IgD-negative memory B cell (primary cell): Measurements from ENCODE around the gene BCR. TPM values are rescaled to one million over a fixed set of nuclear protein-coding genes. Genes with fewer than 3 reads are reported as not detected.

Experiments
- H3K27ac Mint-ChIP-seq, 3 donors: one replicate each; pipeline ENCODE4 v1.8.0; 2020 to 2022; ENCODE audit warnings: mild to moderate bottlenecking in 3 of 3, mixed read lengths in 3 of 3, moderate library complexity in 1 of 3
- H3K27me3 Mint-ChIP-seq: one replicate; pipeline ENCODE4 v1.8.0; 2021; ENCODE audit warnings: mixed read lengths
- H3K36me3 Mint-ChIP-seq: one replicate; pipeline ENCODE4 v1.8.0; 2020; ENCODE audit warnings: mild to moderate bottlenecking, mixed read lengths
- H3K4me1 Mint-ChIP-seq, 3 donors: one replicate each; pipeline ENCODE4 v1.8.0; 2020 to 2022; ENCODE audit warnings: mixed read lengths in 3 of 3, mild to moderate bottlenecking in 1 of 3
- H3K4me3 Mint-ChIP-seq, 4 donors: one replicate each; pipeline ENCODE4 v1.8.0; 2020 to 2022; ENCODE audit warnings: mild to moderate bottlenecking in 4 of 4, mixed read lengths in 4 of 4, moderate library complexity in 3 of 4
- H3K9me3 Mint-ChIP-seq, 3 donors: one replicate each; pipeline ENCODE4 v1.8.0; 2020 to 2021; ENCODE audit warnings: mixed read lengths in 3 of 3, mild to moderate bottlenecking in 1 of 3
- polyA plus RNA-seq: library from polyadenylated mRNA; unstranded; fragments of 300-500 nt; fragmentation: Illumina TruSeq; gene quantifications from one replicate; pipeline ENCODE4 v1.2.3, GENCODE V29; 2021

BCR gene
- polyA plus RNA-seq, 1 donor from 2014 or later: 5.9 TPM

DNA sequence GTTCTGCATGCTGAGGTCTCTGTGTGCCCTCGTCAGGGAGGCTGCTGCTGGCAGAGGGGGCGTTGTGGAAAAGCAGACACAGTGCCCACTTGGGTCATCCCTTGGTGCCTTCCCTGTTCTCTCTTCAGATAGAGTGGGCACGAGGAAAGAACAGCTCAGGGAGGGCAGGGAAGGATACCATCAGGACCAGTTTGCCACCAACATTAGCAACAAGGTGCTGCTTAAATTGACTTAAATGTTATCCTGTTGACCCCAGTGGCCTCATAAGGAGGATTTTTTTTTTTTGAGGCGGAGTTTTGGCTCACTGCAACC is 91.2 kb downstream of the BCR start:
- H3K4me3 Mint-ChIP-seq: no peak overlapping the region
- peaks cover 10% of the 10 kb centered on the region for H3K36me3 Mint-ChIP-seq
- peak overlapping the region in 1 of 3 donors; percentile 45 for H3K27ac Mint-ChIP-seq
- H3K9me3 Mint-ChIP-seq: no peaks in the 10 kb centered on the region
- H3K4me1 Mint-ChIP-seq: peaks cover 22 to 25% (median 23%) of the 10 kb centered on the region in 3 donors
- H3K27me3 Mint-ChIP-seq: peaks cover 3% of the 10 kb centered on the region

- Mint-ChIP-seq H3K9me3 (no peaks in the 10 kb centered on the region), H3K36me3 (peaks cover 10% of the 10 kb centered on the region), H3K4me1 (peaks cover 22 to 31% (median 29%) of the 10 kb centered on the region in 3 donors), H3K27me3 (peaks cover 5% of the 10 kb centered on the region), H3K4me3 (no peak overlapping the region), H3K27ac (no peak overlapping the region)
Measured at GRCh38 chr22:23272371-23272770, 92.1 kb downstream of the BCR start.

DNA sequence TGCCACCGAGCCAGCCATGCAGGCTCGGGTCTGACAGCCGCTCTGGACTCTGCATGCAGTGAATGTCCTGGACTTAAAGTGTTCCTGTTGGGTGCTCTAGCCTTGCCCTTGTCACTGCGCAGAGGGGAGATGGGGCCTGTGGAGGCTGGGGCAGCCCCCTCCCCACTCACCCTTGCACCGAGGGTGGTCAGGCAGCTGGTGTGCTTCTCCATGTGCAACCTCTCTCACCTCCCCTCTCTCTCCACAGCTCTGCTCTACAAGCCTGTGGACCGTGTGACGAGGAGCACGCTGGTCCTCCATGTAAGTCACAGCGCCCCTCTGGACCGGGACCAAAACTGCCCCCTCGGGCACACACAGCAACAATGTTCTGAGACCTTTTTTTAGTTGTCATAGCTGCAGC is 92.5 kb downstream of the BCR start:
- H3K9me3 Mint-ChIP-seq: no peaks in the 10 kb centered on the region
- no peak overlapping the region for H3K27ac Mint-ChIP-seq
- no peak overlapping the region for H3K4me3 Mint-ChIP-seq
- peaks cover 22 to 31% (median 30%) of the 10 kb centered on the region in 3 donors for H3K4me1 Mint-ChIP-seq
- peaks cover 5% of the 10 kb centered on the region for H3K27me3 Mint-ChIP-seq
- peaks cover 9% of the 10 kb centered on the region for H3K36me3 Mint-ChIP-seq

DNA sequence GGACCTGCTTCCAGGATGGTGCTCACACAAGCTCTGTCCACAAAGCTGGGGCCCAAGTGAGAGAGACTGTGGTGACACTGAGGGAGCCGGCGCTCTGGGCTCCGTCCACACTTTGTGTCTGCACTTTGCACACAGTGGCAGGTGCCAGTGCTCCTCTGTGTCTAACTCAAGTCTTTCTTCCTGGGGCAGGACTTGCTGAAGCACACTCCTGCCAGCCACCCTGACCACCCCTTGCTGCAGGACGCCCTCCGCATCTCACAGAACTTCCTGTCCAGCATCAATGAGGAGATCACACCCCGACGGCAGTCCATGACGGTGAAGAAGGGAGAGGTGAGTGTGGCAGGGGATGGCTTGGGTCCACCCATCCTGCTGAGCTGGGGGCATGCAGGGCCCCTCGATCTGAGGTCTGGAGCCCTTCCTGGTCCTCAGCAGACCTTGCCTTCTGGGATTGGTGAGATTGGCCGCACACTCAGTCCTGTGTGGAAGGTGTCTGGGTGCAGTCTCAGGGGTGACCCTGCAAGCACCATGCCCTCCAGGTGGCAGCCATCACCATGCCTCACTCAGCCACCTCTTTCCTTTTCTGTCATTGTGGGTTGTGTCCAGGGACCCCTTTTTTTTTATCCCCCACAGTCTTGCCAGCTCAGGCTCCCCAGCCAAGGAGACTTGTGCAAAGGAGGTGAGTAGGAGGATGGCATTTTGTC is 93.3 kb downstream of the BCR start:
- Mint-ChIP-seq H3K36me3 (peaks cover 9% of the 10 kb centered on the region), H3K4me1 (peaks cover 21 to 31% (median 27%) of the 10 kb centered on the region in 3 donors), H3K27me3 (peaks cover 5% of the 10 kb centered on the region), H3K4me3 (no peak overlapping the region), H3K27ac (no peak overlapping the region), H3K9me3 (no peaks in the 10 kb centered on the region)

GRCh38 chr22:23274146-23274526 is 93.8 kb downstream of the BCR start:
- Mint-ChIP-seq H3K27me3 (peaks cover 5% of the 10 kb centered on the region), H3K9me3 (no peaks in the 10 kb centered on the region), H3K4me3 (no peak overlapping the region), H3K4me1 (peaks cover 17 to 25% (median 23%) of the 10 kb centered on the region in 3 donors), H3K27ac (no peak overlapping the region), H3K36me3 (peaks cover 9% of the 10 kb centered on the region)

DNA sequence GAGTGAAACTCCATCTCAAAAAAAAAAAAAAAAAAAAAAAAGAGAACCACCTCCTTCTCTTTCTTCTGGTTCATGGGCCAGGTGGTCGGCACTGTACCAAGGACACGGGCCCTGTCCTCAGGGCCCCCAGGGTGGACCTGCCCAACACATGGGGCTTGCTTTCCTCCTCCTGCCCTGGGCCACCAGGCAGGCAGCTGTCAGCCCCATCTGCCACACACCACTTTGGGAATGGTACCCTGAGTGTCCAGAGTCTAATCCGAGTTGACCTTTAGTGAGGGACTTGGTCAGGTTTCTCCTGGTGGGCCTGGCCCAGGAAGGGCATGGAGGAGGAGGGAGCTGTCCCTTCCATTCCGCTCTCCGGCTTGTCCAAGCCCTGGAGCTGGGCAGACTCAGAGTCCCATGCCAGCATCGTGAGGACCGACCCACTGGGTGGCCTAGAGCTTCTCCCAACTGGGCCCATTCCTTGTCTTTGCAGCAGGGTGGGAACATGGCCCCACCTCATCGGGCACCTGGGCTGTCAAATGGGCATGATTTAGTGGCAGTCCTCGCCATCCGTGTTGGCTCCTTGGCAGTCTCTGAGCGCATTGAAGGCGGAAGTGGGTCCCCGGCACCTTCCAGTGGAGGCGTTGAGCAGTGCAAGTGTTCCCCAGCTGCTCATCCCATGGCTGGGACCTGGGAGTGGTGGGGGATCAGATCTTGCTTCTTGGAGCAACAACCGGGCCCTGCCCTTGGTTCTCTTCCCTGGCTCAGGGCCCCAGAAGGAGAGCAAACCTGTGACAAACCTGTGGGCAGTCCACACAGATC is 94.8 kb downstream of the BCR start:
- Mint-ChIP-seq H3K4me1 (peaks cover 7 to 16% (median 13%) of the 10 kb centered on the region in 3 donors), H3K9me3 (no peaks in the 10 kb centered on the region), H3K27me3 (peaks cover 5% of the 10 kb centered on the region), H3K36me3 (peaks cover 10% of the 10 kb centered on the region), H3K27ac (no peak overlapping the region), H3K4me3 (peak overlapping the region in 1 of 4 donors; percentile 60)

DNA sequence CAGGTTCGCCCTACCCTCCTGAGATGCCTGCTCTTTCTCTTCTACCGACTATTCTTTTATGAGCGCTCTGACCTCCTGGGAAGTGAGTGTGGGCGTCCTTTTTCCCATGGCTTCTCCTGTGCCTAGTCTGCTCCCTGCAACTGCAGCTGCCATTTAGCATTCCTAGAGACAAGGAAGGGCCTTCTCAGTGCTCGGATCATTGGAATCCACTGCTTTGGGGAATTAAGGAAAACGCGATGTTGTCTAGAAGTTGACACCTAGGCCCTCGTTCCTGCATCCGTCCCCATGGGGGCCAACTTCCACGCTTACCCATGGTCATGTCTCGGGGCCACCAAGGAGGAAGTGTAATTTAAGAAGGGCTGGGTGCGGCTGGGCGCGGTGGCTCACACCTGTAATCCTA is 95.4 kb downstream of the BCR start:
- Mint-ChIP-seq H3K9me3 (no peaks in the 10 kb centered on the region), H3K27ac (no peak overlapping the region), H3K4me3 (no peak overlapping the region), H3K36me3 (peaks cover 10% of the 10 kb centered on the region), H3K4me1 (peaks cover 3 to 10% (median 9%) of the 10 kb centered on the region in 3 donors), H3K27me3 (peaks cover 3% of the 10 kb centered on the region)

GRCh38 chr22:23276656-23277582 is 96.6 kb downstream of the BCR start:
- Mint-ChIP-seq H3K4me3 (no peak overlapping the region), H3K27ac (peak overlapping the region in 1 of 3 donors; percentile 90), H3K36me3 (peaks cover 10% of the 10 kb centered on the region), H3K4me1 (peaks cover 0 to 10% (median 6%) of the 10 kb centered on the region in 3 donors), H3K27me3 (peaks cover 3% of the 10 kb centered on the region), H3K9me3 (no peaks in the 10 kb centered on the region)

DNA sequence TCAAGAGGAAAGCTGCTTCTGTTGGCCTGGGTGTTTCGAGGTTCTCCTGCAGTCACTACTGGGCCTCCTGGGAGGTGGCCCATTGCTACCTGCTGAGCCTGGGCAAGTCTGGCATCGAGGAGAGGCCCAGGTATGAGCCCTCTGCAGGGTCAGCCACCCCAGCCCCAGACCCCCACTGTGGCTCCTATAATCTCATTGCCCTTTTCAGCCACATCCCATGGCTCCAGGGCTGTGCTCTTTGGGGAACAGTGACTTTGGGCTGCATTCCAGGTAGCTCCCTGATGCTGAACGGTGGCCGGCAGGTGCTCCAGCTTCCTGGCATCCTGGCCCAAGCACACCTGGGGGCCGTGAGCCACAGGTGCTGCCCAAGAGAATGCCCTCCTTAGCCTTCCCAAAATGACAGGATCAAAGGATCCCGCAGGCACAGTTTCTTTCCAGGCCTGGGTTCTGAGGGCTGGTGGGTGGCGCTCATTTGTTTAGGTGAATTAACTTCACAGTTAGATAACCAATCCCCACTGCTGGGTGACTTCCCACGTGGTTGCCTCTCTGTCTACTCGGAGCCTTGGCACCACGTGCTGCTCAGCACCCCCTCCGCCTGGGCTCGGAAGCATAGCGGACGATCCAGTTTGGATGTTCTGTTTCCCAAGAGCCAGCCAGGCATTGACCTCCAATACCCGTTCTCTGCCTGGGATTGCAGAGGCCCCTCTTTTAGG is 97.4 kb downstream of the BCR start:
- Mint-ChIP-seq H3K4me3 (no peak overlapping the region), H3K4me1 (peaks cover 0 to 10% (median 6%) of the 10 kb centered on the region in 3 donors), H3K27me3 (peaks cover 3% of the 10 kb centered on the region), H3K36me3 (peaks cover 10% of the 10 kb centered on the region), H3K27ac (peak overlapping the region in 1 of 3 donors; percentile 90), H3K9me3 (no peaks in the 10 kb centered on the region)

- Mint-ChIP-seq H3K36me3 (peaks cover 3% of the 10 kb centered on the region), H3K27ac (peak overlapping the region in 2 of 3 donors; percentile 43 to 71), H3K9me3 (no peaks in the 10 kb centered on the region), H3K27me3 (peaks cover 3% of the 10 kb centered on the region), H3K4me1 (peaks cover 0 to 11% (median 6%) of the 10 kb centered on the region in 3 donors), H3K4me3 (no peak overlapping the region)
Measured at GRCh38 chr22:23278883-23279675, 98.8 kb downstream of the BCR start.

DNA sequence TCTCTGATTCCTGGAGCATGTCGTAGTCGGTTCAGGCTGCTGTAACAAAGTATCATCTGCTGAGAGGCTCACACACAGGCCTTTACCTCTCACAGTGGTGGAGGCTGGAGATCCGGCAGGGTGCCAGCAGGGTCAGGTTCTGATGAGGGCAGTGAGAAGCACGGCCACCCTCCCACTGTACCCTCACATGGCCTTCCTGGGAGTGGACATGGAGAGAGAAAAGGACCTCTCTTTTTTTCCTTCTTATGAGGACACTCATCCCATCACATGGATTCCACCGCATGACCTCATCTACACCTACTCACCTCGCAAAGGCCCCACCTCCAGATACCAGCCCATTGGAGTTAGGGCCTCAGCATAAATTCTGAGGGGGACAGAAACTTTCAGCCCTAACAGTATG is 99.5 kb downstream of the BCR start:
- Mint-ChIP-seq H3K4me1 (peaks cover 0 to 11% (median 6%) of the 10 kb centered on the region in 3 donors), H3K27me3 (peaks cover 2% of the 10 kb centered on the region), H3K4me3 (no peak overlapping the region), H3K36me3 (peaks cover 3% of the 10 kb centered on the region), H3K9me3 (no peaks in the 10 kb centered on the region), H3K27ac (peak overlapping the region in 1 of 3 donors; percentile 71)

GRCh38 chr22:23280356-23281052 is 100.2 kb downstream of the BCR start:
- Mint-ChIP-seq H3K9me3 (no peaks in the 10 kb centered on the region), H3K4me3 (no peak overlapping the region), H3K36me3 (peaks cover 3% of the 10 kb centered on the region), H3K27ac (peak overlapping the region in 1 of 3 donors; percentile 53), H3K4me1 (peaks cover 0 to 11% (median 6%) of the 10 kb centered on the region in 3 donors), H3K27me3 (peaks cover 2% of the 10 kb centered on the region)

DNA sequence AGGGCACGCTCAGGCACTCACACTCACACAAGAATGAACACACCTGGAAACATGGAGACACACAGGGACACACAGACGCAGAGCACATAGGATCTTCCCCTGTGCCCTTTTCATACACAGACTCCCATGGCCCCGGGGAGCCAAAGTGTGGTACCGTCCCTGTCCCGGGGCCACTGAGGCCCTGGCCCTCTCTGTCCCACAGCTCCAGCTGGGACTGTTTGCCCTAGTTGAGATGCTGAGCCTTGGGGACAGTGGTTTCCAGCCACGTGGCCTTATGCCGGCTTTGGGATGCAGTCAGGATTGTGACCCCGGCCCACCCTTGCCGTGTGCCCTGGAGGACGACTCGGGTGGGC is 100.7 kb downstream of the BCR start:
- Mint-ChIP-seq H3K27me3 (peaks cover 2% of the 10 kb centered on the region), H3K27ac (no peak overlapping the region), H3K4me3 (no peak overlapping the region), H3K4me1 (peaks cover 0 to 10% (median 6%) of the 10 kb centered on the region in 3 donors), H3K36me3 (peaks cover 1% of the 10 kb centered on the region), H3K9me3 (no peaks in the 10 kb centered on the region)
